Inflammatory macrophage treated with lipopolysaccharide for 1 hour (primary cell): ENCODE results near the gene NDUFA6.
"Not testable (repeated sequence)": the region's sequence is repeated elsewhere in the genome, so short reads cannot be mapped to it uniquely, and the experiment has no call there.

Experiments used
- DNase-seq, 2 donors: peaks; one replicate each; pipeline ENCODE4 v3.0.0-alpha.2; 2020 to 2022

NDUFA6 gene

GRCh38 chr22:42090596-42091454, at the start of gene NDUFA6:
NDUFA6 (minus strand) TSS chr22:42090772; CDS start chr22:42090744, 28 bp downstream.
- DNase-seq: peak; percentile 99 to 100

DNA sequence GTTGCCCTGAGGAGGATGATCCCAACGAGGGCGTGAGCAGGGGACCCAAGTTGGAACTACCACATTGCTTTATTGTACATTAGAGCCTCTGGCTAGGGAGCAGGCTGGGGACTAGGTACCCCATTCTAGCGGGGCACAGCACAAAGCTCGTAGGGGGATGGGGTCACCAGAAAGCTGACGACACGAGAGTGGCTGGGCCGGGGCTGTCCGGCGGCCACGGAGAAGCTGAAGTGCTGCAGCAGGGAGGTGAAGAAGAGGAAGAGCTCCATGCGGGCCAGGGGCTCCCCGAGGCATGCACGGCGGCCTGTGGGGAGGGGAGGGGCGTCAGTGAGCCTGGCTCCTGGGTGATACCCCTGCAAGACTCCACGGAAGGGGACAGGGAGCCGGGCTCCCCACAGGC, 49.6 kb upstream of the NDUFA6 start:
- DNase-seq: not testable (repeated sequence)

- DNase-seq: not testable (repeated sequence)
These were observed 48.9 kb upstream of the NDUFA6 start for GRCh38 chr22:42139508-42139907.

DNA sequence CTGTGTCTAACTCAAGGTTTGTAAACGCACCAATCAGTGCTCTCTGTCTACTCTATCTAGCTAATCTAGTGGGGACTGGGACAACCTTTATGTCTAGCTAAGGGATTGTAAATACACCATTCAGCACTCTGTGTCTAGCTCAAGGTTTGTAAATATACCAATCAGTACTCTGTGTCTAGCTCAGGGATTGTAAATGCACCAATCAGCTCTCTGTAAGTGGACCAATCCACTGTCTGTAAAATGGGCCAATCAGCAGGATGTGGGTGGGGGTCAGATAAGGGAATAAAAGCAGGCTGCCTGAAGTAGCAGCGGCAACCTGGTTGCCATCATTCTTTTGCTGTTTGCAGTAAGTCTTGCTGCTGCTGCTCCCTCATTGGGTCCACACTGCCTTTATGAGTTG, 48.4 kb upstream of the NDUFA6 start:
- no peak for DNase-seq

DNA sequence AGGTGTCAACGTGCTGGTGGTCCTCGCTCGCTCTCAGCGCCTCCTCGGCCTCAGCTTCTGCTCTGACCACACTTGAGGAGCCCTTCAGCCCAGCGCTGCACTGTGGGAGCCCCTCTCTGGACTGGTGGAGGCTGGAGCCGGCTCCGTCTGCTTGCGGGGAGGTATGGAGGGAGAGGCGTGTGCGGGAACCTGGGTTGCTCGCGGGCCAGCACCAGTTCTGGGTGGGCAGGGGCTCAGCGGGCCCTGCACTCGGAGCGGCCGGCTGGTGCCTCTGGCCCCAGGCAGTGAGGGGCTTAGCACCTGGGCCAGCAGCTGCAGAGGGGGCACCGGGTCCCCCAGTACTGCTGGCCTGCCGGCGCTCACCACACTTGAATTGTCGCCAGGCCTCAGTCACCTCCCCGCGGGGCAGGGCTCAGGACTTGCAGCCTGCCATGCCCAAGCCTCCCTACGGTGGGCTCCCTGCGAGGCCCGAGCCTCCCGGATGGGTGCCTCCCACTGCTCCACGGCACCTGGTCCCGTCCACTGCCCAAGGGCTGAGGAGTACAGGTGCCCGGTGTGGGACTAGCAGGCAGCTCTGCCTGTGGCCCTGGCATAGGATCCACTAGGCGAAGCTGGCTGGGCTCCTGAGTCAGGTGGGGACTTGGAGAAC, 47.7 kb upstream of the NDUFA6 start:
- DNase-seq: no peak

DNA sequence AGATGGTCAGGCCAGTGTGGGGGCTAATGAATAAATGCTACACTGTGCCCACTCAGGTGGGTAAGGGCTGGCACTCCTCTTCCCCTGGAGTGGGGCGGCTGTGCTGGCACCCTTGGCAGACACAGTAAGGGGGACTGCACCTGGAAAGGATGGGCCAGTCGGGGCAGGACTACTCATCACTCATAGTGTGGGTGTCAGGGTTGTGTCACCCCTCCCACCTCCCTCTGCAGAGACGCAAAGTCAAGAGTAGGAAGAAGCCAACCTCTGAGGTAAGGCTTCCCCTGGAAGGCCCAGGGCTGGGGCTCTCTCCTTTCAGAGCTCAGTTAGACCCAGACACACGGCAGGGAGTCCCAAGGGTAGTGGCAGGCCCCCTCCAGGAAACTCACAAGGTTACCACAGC, 45.1 kb upstream of the NDUFA6 start:
- DNase-seq: not testable (repeated sequence)

DNA sequence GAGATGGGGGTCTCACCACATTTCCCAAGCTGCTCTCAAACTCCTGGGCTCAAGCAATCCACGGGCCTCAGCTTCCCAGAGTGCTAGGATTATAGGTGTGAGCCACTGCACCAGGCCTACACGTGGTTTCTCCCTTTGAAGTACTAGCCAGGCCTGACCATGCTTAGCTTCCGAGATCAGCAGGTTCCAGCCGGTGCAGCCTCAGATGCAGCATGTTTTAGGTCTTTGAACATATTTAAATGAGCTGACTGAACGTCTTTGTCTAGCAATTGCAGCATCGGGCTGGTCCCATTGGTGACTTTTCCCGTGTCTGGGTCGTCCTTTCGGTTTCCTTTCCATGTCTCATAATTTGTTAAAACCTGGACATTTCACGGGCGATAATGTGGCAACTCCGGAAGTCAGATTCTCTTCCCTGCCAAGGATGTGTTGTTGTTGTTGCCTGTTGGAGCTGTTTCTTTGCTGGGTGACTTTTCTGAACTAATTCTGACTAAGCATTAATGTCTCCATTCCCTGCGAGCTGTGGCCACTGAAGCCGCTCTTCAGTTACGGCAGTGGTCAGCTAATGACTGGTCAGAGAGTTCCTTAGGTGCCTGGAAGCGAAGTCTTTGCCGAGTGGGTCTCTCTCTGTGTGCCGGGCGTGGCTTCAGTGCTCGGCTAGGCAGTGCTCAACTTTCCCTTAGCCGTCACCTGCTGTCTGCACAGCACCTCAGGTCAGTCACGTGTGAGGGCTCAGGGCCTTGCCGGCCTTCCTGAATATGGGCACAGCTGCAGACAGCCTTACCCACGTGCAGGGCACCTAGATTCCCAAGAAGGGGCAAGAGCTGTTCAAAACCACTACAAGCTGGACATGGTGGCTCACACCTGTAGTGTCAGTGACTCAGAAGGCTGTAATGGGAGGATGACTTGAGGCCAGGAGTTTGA, 43.8 kb upstream of the NDUFA6 start:
- no peak for DNase-seq

DNA sequence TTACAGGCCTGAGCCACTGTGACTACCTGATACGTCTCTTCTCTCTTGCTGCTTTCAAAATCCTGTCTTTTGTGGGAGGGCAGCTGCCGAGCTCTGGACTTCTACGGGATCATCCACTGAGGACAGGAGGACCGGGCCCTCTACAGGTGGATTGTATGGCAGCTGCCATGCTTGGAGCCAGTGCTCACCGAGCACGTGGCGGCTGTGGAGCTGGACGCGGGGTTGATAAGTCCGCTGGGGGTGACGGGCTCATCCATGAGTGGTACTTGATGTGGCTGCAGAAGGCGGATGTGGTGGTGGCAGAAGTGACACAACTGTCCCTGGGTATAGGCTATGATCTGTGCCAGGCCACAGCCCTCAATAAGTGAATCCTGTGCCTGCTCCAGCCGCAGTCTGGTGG, 41.9 kb upstream of the NDUFA6 start:
- DNase-seq: no peak

GRCh38 chr22:42131562-42131961, 41.0 kb upstream of the NDUFA6 start:
- DNase-seq: no peak

DNA sequence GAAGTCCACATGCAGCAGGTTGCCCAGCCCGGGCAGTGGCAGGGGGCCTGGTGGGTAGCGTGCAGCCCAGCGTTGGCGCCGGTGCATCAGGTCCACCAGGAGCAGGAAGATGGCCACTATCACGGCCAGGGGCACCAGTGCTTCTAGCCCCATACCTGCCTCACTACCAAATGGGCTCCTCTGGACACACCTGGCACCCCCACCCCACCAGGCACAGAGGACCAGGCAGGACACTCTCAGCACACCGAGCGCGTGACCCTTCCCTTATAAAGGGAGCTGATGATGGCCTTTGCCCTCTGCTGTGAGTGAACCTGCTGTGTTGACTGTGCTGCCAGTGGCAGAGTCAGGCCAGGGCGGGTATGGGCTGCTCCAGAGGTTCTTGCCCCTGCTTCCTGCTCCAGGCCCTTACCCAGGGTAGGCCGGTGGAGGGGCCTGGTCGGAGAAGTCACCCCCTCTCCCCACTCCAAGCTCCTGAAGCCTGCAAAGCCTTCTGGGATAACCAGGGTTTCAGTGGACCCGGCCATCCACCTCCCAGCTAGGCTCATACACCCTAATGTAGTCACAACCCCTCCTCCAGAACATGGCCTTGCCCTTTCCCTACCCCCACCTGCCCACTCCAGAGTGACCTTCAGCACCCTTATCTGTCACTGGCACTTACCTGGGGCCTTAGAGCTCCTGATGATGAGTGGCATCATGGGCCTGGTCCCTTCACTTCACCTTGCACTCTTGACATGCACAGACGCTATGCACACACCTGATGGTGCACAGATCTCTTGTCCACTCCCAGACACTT, 40.3 kb upstream of the NDUFA6 start, which contains the start of gene CYP2D6:
Gene CYP2D6 (minus strand): TSS at position 172 of the 793 bp plus-strand sequence. CDS start 19 bp downstream, at position 153.
- not testable (repeated sequence) for DNase-seq

DNA sequence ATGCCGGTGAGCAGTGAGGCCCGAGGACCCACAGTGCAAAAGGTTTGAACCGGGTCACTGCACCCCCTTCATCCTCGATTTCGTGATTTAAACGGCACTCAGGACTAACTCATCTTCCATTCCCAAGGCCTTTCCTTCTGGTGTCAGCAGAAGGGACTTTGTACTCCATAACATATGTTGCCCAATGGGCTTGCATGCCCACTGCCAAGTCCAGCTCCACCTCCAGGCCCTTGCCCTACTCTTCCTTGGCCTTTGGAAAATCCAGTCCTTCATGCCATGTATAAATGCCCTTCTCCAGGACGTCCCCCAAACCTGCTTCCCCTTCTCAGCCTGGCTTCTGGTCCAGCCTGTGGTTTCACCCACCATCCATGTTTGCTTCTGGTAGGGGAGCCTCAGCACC, 39.6 kb upstream of the NDUFA6 start:
- not testable (repeated sequence) for DNase-seq

DNA sequence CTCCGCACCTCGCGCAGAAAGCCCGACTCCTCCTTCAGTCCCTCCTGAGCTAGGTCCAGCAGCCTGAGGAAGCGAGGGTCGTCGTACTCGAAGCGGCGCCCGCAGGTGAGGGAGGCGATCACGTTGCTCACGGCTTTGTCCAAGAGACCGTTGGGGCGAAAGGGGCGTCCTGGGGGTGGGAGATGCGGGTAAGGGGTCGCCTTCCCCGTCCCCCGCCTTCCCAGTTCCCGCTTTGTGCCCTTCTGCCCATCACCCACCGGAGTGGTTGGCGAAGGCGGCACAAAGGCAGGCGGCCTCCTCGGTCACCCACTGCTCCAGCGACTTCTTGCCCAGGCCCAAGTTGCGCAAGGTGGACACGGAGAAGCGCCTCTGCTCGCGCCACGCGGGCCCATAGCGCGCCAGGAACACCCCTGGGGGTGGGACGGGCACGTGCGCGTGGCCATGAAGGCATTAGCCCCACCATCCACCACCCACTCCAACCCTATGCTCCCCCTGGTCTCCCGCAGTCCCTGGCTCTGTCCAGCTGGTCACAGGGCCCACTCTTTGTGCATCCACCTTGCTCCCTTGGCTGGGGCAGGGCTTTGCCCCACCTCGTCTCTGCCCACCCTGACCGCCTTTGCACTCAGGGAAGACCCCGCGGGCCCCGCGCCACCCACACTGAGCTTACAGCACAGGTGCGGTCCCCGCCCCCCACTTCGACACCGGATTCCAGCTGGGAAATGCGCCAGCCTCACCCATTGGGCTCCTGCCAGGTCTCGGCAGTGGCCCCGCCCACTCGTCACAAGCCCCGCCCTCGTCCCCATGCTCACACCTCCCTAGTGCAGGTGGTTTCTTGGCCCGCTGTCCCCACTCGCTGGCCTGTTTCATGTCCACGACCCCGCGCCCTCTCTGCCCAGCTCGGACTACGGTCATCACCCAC, 38.5 kb upstream of the NDUFA6 start:
- DNase-seq: not testable (repeated sequence)

DNA sequence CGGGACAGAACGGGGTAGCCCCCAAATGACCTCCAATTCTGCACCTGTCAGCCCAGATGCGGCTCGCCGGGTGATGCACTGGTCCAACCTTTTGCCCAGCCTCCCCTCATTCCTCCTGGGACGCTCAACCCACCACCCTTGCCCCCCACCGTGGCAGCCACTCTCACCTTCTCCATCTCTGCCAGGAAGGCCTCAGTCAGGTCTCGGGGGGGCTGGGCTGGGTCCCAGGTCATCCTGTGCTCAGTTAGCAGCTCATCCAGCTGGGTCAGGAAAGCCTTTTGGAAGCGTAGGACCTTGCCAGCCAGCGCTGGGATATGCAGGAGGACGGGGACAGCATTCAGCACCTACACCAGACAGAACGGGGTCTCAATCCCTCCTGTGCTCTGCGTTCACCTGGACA, 37.4 kb upstream of the NDUFA6 start:
- DNase-seq: not testable (repeated sequence)

GRCh38 chr22:42127606-42128005, 37.0 kb upstream of the NDUFA6 start:
- DNase-seq: no peak

GRCh38 chr22:42123529-42123928, 33.0 kb upstream of the NDUFA6 start:
- DNase-seq: not testable (repeated sequence)

GRCh38 chr22:42120231-42121021, 29.9 kb upstream of the NDUFA6 start:
- DNase-seq: not testable (repeated sequence)

DNA sequence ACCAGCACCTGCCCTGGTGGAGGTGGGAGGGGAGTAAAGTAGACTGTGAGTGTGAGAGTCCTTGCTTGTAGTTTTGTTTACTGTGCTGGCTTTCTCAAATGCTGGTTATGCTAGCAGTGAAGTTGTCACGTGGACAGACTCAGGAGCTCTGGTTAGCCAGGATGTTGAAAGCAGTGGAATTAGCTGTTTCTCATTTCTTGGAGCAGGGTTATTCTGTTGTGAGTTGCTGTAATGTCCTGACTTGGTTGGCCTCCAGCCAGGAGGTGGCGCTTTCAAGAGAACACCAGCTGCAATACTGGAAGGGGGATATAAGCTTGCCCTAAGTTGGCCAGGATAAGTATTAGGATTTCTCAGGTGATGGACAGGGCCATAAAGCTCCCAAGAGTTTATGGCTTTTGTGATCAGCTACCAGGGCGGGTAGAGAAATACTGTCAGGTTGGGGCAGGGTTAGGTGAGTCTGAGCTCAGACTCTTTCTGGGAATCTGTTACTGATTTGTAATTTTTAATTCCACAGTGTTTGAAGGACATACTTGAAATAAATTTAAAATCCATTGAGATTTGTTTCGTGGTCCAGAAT, 26.4 kb upstream of the NDUFA6 start:
- DNase-seq: peak in 1 of 2 donors; percentile 3

DNA sequence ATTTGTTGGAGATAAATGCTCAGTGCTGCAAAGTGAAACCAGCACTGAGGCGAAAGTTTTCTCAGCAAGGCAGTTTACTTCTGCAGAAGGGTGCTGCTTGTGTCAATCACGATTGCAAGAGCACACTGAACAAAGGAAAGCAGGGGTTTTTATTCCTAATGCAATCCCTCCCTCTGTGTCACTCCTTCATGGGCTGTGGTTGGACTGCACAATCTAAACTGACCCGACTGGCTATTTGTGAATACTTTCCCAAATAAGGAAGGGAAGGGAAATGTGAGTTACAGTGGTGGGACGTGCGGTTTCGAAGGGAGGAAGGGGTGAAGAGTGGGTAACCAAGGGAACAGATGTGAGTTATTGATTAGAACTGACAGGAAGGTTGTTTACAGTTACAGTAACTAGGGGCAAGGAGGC, 24.9 kb upstream of the NDUFA6 start:
- not testable (repeated sequence) for DNase-seq

- DNase-seq: peak in 1 of 2 donors; percentile 41
These were observed 24.1 kb upstream of the NDUFA6 start for GRCh38 chr22:42114721-42115120.

GRCh38 chr22:42112793-42113192, 22.2 kb upstream of the NDUFA6 start:
- not testable (repeated sequence) for DNase-seq
